ENCODE data around the gene CYB5R3. TPM values are rescaled to one million over a fixed set of nuclear protein-coding genes. Genes with fewer than 3 reads are reported as not detected.
"Not testable (repeated sequence)": the region's sequence is repeated elsewhere in the genome, so short reads cannot be mapped to it uniquely, and the experiment has no call there.

Gene CYB5R3
- total RNA-seq, 4 donors from 2014 or later, result 107 to 159 (median 138) TPM

DNA sequence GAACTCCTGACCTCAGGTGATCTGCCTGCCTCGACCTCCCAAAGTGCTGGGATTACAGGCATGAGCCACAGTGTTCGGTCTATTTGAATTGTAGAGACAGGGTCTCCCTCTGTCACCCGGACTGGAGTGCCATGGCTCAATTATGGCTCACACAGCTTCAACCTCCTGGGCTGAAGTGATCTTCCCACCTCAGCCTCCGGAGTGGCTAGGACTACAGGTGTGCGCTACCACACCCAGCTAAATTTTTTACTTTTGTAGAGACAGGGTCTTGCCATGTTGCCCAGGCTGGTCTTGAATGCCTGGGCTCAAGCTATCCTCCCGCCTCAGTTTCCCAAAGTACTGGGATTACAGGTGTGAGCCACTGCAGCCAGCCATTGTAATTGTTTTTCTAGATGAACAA, 81.2 kb downstream of the CYB5R3 start:
- not testable (repeated sequence) for H3K4me1 ChIP-seq; H3K9me3 ChIP-seq; H3K4me3 ChIP-seq; DNase-seq (ENCODE audit: low spot score in 2 of 2); H3K27me3 ChIP-seq; H3K27ac ChIP-seq
- peaks cover 31% of the 10 kb centered on the region for H3K36me3 ChIP-seq
- WGBS, result 91% methylated on average over 4 of the region's 6 CpGs

Other genes with a start within 250 kb of the CYB5R3 start
- gene NFAM1, start 217.0 kb downstream of the CYB5R3 start, total RNA-seq, result 1 to 10 TPM in 2 of 4 donors, under 1 TPM in 2; 0.70 to 3.1 (median 0.97) TPM
- 10 to 100 TPM; 19.0 to 31.3 (median 23.5) TPM for gene RRP7A, start 129.6 kb downstream of the CYB5R3 start, total RNA-seq
- gene SERHL2, start 95.4 kb downstream of the CYB5R3 start, total RNA-seq, result 10 to 100 TPM; 13.0 to 96.1 (median 52.1) TPM
- gene POLDIP3, start 34.5 kb downstream of the CYB5R3 start, total RNA-seq, result 10 to 100 TPM; 32.4 to 61.1 (median 45.7) TPM
- 1 to 10 TPM in 3 of 4 donors, not detected in 1; 1.3 to 3.9 (median 1.5) TPM for gene ATP5MGL, start 8.8 kb downstream of the CYB5R3 start, total RNA-seq
- gene A4GALT, start 71.5 kb upstream of the CYB5R3 start, total RNA-seq, result 10 to 100 TPM in 2 of 4 donors, 1 to 10 TPM in 2; 6.7 to 11.6 (median 8.8) TPM
- gene ARFGAP3, start 207.9 kb upstream of the CYB5R3 start, total RNA-seq, result 10 to 100 TPM; 26.7 to 33.3 (median 31.8) TPM

Data from suprapubic skin (tissue), 4 donors.